NCI-H1105 treated with DMSO at 0.1 percent for 48 hours (cell line): ENCODE data around the gene TAS1R1.
A peak's percentile ranks its signal among the peaks of the same experiment; 100 is the strongest.

Experiments
- DNase-seq: peaks from one replicate; lab custom pipeline; 2025; lab: John Stamatoyannopoulos, UW

TAS1R1 gene

DNA sequence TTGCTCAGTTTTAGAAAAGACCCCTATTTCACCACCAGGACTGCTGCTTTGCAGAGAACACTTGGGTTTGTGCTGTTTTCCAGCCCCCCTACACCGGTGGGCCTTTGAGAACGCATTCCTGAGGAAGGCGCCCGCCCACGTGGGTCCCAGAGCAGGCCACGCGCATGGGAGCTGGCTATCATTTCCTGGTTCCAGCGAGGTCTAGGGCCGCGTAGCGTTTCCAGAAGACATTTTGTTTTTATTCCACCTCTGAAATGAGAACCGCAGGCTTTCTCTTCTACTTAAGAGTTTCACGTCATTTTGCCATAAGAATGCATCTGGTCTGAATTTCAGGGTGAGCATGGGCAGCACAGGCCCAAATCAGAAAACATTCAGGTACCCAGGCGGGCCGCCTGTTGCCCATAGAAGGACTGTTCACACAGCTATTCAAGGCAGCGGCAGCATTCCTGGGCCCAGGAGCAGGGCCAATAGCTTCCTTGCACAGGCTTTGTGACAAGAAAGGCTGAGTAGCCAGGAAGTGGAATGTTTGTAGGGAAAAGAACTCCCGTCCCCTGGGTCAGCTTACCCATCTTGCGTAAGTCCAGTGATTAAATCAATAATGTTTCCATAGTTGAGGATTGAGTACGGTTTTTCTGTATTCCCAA is 48.9 kb downstream of the TAS1R1 start:
- no peak for DNase-seq

DNA sequence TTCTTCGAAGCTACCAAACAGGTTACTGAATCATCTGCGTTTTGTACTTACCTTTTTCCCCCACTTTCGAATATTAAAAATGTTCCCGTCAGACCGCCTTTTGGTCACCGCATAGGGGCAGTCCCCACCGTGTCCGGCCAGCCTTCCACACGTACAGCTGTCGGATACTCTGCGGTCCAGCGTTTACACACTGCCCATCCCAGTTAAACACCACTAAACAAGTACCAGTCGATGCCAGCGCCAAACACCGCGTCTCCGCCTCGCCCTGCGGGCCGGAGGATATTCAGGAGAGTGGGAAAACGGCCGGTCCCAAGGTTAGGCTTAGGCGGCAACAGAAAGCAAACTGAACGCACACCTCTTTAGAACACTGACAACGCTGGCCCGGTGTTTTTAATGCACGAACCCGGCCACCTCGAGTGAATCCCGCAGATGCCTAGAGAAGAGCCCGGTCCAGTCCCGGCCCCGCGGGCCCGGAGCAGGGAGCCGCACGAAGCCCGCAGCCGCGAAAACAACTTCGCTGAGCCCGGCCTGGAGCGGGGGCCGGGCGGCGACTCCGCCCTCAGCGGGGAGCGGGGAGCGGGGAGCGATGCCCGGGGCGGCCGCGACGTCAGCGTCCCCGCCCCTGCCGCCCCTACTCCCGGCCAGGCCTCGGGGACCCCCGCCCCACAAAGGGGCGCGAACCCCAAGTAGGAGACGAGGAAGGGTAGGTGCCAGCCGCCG is 57.7 kb downstream of the TAS1R1 start:
- DNase-seq, result peak; percentile 56

DNA sequence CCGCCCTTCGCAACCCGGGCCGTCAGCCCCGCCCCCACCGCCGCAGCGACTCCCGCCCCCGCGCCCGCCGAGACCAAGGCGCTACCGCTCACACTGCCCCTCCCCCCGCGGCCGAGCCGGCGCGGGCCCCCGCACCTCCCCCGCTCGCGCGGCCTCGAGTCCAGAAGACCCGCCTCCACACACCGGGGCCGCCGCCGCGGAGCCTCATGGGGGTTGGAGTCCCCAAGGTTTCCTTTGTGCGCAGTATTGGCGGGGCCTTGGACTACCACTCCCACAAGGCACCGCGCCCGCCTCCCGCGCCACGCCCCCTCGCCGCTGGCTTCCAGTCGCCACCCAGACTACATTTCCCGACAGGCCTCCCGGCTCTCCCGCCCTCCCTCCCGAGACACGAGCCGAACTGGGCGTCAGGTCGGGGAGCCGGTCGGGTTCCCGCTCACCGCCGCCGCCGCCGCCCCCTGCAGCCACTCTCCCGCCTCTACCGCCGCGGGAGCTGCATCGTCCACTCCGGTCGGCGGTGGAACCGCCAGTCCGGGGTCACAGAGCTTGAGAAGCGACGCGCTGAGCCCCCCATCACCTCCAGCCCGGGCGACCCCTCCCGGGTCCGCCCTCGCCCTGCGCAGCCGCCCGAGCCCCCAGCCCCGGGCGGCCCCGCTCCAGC is 58.4 kb downstream of the TAS1R1 start, which contains the start of gene PHF13:
Gene PHF13, plus strand, starts transcription at position 371 of the 658 bp plus-strand sequence. CDS start 336 bp downstream, outside the sequence.
- DNase-seq, result peak; percentile 99

DNA sequence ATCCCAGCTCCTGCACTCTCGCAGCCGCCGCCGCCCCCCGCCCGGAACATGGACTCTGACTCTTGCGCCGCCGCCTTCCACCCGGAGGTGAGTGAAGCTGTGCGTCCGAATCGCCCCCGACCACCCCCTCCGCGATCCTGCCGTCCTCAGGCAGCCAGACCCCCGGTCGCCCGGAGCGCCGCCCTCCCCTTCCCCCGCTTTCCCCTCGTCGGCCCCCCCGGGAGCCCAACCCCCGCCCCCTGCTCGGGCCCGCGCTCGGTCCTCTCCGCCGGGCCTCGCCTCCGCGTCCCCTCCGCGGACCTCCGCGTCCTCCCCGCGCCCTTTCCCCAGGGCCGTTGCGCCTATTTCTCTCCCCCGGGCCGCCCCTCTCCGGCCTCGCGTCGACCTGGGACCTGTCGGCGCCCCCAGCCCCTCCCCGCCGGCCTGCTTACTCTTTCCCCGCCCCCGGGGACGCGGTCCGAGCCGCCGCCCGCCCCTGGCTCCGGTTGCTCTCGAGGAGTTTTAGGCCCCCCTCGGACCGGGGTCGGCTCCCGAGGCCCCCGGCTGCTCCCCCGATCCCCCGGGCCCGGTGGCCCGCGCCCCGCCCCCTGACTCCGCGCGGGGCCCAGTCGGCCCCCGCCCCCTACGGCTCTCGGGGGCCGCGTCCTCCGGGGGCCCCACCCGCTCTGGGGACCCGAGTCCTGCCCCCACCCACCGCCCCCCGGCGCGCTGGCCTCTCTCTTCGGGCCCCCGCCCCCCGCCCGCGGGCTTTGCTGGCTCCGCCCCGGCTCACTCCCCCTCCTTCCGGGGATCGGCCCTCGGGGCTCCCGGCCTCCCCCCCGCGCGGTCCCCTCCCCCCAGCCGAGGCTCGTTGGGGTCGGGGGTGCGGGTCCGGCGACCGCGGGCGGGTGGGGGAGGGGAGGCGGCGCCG is 59.2 kb downstream of the TAS1R1 start:
- DNase-seq, result no peak

DNA sequence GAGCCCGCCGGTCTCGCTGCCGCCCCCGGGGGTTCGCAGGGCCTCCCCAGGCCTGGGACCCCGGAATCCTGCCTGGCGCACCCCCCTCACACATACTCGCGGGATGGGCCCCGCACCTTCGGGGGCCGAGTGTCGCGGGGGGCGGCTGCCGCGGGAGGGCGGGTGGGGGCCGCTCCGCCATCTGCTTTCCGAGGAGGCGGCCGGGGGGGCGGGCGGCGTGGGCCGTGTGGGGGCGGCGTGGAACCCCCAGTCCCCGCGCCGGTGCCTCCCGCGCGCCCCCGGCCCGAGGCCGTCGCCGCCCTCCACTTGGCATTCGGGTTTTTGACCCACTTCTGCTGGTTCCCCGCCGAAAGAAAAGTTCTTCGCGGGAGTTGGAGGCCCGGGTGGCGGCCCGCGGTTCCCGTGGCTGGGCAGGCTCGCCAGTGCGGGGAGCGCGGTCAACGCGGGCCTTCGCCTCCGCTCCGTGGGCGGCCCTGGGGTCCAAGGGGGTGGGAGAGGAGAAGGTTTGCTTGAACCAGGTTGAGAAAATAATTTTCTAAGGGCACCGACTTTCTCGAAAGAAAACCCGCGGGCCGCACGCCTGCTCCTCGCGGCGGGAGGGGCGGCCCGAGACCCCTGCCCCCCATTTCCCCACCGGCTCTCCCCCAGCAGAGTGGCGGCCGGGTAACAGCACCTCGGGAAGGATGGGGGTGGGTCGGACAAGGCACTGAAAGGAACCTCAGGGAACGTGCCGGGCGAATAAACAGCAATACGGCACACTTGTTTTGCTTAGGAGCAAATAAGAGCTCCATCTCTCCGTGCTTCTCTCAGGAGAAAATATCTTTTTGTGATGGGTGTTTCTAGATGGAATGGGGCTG is 60.0 kb downstream of the TAS1R1 start:
- no peak for DNase-seq

DNA sequence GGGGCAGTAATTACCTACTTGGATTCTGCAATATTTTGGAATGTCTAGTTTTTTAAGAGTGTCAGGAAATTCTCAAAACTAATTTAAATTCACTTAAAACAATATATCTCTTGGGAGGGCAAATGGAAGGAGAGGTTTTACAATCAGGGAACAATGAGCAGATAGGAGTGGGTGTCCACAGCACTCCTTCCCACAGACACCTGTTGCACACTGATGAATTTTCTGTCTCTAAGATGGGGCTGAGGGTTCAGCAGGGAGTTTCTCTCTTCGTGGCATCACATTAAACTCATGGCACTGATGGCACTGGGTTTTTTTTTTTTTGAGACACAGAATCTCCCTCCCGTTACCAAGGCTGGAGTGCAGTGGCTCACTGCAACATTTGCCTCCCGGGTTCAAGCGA is 63.9 kb downstream of the TAS1R1 start:
- DNase-seq, result no peak

DNA sequence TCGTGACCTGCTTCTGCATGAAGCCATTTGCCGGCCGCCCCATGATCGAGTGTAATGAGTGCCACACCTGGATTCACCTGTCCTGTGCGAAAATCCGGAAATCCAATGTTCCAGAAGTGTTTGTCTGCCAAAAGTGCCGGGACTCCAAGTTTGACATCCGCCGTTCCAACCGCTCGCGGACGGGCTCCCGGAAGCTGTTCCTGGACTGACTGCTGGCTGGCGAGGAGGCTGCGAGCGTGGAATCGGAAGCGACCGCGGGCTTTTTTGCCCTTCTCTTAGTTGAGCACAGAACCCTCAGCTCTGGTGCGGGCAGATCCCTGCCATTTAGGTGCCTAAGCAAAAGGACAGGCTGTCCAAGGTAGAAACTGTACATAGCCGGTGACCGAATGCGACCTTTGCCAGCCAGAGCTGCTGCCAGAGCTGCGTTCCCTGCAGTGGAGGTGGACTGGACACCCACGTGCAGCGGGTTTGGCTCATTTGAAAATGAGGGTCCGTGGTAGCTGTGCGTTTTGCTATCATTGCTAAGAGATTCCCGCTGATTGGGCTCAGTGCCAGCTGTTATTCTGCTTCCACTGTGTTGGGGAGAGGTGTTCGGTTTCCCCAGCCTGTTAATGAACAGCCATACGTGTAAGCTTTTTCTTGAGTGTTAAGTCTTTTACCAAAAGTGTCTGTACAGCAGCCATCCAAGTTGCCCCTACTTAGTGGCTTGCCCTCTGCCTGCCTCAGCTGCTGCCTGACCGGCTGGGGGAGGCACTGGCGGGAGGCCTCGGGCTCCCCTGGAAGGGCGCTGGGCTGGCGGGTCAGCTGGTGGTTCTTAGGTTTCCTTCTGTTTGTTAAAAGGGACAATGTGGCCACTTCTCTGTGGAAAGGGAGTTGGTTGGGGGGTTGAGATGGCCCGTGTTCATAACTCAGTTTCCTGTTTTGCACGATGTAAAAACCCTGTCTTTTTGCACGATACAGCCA is 66.6 kb downstream of the TAS1R1 start:
- no peak for DNase-seq

DNA sequence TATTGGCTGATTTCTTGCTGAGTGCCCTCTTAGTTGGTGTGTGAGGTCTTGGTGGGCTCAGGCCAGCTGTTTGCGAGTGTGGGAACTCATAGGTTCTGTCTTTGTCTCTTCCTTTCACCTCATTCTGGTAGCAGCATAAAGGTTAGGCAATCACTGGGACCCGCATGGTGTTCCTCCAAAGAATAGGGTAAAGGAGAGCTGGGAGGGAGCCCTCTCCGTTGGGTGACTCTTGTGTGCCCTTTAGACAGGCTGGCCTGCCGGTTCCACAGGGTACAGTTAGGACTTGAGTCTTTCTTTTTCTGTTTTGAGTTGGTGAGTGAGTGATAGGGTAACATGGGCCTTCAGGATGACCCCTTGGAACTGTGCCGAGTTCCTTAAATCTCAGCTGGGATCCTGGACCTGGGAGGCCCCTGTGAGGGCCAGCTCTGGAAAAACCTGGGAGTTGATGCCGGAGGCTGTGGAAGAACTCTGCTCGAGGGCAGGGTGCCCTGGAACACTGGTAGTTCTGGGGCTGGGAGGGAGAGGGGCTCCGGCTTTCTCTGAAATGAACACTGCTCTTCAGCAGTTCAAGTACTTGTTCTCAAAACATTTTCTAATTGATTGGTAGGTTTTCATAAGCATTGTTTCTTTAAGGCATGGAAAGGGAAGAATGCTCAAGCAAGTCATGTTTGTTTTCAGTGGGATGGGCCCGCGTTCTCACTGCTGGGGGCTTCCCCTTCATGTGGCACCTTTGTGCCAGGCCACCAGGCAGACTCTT is 67.5 kb downstream of the TAS1R1 start:
- no peak for DNase-seq

DNA sequence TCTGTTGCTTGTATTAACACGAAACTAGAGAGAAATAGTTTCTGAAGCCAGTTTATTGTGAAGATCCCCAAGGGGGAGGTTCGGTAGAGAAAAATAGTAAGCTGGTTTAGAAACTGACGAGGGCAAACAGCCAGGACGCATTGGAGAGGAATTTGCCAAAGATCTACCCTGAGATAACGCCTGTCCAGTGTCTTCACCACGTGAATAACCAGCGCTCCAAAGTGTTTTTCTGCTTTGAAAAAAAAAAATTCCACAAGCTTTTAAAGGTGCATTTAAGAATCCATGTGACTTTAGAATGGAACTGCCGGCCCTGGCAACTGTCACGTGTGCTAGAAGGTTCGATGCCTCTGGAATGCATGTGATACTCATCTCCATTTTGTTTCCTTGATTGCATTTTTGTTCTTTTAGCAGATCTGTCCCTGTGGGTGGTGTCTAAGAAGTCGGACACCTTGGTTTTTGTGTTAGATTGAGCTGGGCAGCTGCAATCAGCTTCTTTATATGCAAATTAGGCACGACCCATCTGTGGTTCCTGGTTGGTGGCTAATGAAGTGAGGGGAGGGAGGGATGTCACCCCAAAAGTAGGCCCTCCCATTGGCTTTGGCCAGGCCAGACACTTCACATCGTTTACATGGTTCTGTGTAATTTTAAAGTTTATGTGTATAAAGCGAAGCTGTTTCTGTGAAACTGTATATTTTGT is 68.3 kb downstream of the TAS1R1 start:
- no peak for DNase-seq

DNA sequence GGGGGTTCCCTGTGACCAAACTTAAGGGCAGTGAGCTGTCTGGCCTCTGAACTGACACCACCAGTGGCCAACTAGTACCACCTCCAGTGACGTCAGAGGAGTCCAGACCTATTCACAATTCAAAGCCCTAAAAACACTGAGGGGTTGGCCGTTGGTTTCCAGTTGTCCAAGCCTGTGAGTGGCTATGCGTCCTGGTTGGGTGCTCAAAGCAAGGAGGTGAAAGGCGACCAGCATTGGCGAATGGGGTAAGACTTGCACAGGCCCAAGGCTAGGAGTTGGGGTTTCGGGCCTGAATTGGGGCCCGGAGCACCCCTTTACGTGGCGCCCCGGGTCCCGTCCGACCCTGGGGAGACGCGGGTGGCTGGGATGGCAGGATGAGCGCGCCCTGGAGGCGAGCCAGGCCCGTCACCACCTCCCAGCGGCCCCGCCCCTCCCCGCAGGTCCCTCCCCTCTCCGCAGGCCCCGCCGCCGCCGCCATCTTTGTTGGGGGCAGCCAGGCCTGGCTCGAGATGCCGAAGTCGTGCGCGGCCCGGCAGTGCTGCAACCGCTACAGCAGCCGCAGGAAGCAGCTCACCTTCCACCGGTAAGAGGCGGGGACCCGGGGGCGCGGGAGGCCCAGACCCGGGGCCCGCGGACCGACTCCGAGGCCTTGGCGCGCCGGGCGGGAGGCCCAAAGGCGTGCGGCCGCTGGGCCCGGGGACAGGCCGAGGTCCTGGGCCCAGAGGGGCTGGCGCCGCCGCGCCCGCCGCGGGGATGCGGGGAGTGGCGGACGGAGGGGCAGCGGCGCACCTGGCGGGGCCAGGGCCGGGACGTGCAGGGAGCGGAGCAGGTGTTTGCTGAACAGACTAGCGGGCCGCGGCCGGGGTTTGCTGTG is 69.8 kb downstream of the TAS1R1 start, which contains the start of gene THAP3:
Gene THAP3, plus strand, starts transcription at position 159 of the 874 bp plus-strand sequence. Its CDS starts 351 bp downstream, at position 510.
- DNase-seq, result peak; percentile 78

DNA sequence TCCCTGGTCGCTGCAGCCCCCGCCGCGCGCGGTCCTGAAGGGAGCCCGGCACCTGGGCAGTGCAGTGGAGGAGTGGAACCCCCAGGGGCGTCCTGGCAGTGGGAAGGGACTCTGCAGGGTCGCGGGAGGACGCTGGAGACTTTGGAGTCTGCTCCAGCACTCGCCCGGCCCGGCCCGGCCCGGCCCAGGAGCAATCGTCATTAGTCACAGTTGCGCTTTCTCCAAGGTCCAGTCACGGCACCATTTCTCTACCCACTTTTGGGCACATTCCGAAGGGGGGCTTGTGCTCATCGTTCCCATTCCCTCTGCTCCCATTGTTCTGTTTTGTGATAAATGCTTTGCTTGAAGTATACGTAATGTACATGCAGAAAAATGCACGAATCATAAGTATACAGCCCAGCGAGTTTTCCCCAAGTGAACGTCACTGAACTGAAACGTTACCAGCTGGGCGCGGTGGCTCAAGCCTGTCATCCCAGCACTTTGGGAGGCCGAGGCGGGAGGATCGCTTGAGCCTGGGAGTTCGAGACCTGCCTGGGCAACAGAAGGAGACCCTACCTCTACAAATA is 70.6 kb downstream of the TAS1R1 start:
- DNase-seq, result peak; percentile 3

DNA sequence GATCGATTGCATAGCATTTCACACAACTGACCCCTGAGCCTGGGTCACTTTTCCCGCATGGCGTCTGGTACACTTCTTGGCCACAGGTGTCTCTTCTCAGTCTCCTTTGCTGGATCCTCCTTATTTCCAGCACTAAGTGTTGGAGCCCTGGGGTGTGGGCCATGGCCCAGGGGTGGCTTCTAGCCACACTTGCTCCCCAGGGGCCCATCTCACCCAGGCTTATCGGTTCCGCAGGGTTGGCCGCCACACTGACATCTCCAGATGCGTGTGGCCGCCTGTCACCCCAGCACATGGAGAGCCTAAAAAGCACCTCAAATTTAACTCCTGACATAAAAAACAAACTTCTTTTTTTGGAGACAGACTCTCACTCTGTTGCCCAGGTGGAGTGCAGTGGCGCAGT is 71.9 kb downstream of the TAS1R1 start:
- DNase-seq, result no peak

DNA sequence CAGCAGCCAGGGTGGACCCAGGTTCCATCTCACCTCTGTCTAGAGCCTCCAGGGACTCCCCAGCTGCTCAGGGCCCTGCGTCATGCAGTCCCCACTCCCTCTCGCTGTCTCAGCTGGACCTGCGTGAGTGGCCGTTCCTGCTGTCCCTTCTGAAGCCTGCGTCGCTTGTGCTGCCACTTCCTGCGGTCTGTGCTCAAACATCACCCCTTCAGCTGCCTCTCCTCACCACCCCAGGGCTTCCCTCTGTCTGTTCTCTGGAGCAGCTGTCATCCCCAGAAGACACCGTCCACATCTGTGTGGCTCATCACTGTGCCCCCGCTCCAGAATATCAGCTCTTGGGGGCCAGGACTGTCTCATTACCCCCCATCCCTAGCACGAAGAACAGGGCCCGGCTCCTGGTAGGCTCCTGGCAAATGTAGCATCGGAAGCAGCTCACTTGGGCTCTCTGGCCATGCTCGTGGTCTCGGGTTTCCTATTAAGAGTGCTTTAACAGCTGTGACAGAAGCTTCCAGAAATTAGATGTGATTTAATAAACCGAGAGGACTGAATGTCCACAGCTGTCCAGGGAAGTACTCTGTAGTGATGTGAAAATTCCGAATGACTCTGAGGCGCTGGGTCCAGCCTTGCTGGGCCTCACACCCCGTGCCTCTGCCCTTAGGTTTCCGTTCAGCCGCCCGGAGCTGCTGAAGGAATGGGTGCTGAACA is 72.9 kb downstream of the TAS1R1 start:
- no peak for DNase-seq

DNA sequence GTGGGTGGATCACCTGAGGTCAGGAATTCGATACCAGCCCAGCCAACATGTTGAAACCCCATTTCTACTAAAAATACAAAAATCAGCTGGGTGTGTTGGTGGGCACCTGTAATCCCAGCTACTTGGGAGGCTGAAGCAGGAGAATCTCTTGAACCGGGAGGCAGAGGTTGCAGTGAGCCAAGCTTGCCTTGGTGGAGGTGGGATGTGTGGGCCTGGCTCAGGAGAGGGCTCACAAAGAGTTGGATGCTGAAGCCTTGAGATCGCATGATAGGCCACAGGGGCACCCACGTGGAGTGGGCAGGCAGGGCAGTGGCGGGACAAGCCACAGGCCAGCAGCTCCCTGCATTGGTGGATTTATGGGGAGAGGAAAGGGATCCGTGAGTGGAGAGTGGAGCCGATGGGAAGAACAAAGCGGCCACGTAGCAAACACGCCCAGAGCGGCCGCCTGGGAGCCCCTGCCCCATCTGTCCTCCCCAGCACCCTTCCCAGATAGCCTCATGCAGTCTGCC is 73.9 kb downstream of the TAS1R1 start:
- no peak for DNase-seq
